Muscle of leg (tissue), 11 donors: ENCODE measurements around the gene REXO4. TPM values are rescaled to one million over a fixed set of nuclear protein-coding genes. Genes with fewer than 3 reads are reported as not detected.
"Not testable (repeated sequence)": the region's sequence is repeated elsewhere in the genome, so short reads cannot be mapped to it uniquely, and the experiment has no call there.

Experiments
- DNase-seq: peaks from one replicate; pipeline ENCODE4 v3.0.0; 2013
- H3K27ac ChIP-seq: one replicate; pipeline ENCODE4 v1.5.1; 2013; ENCODE audit warnings: mild to moderate bottlenecking, low read length, control low read depth
- H3K27me3 ChIP-seq: one replicate; pipeline ENCODE4 v1.6.1; 2013; ENCODE audit warnings: low read length; ENCODE audit not compliant: control insufficient read depth, insufficient read depth
- H3K36me3 ChIP-seq: one replicate; pipeline ENCODE4 v1.6.1; 2013; ENCODE audit warnings: low read length; ENCODE audit not compliant: control insufficient read depth, insufficient read depth
- H3K4me1 ChIP-seq: one replicate; pipeline ENCODE4 v1.6.1; 2013; ENCODE audit warnings: low read length; ENCODE audit not compliant: control insufficient read depth, insufficient read depth
- H3K4me3 ChIP-seq: one replicate; pipeline ENCODE4 v1.5.1; 2013; ENCODE audit warnings: low read length, control low read depth
- H3K9me3 ChIP-seq: replicated peaks from 2 replicates; pipeline ENCODE4 v1.6.1; 2013; ENCODE audit warnings: low read depth, low read length; ENCODE audit not compliant: control insufficient read depth
- WGBS: methylation state at CpG from one replicate; pipeline ENCODE4 v1.1.5; 2013; ENCODE audit warnings: missing lambda C conversion rate; ENCODE audit not compliant: insufficient coverage; 5-methylcytosine and 5-hydroxymethylcytosine counted together
- polyA plus RNA-seq, 8 donors: library from polyadenylated mRNA; unstranded; fragments of 120-200 nt; gene quantifications; one replicate each; pipeline versions ENCODE4 v1.2.1 to v1.2.3, GENCODE V29; 2013; ENCODE audit warnings: inconsistent platforms in 1 of 8, low replicate concordance in 1 of 8; ENCODE audit not compliant: insufficient read length in 8 of 8, insufficient read depth in 1 of 8
- total RNA-seq: library from RNA; stranded (reverse); fragments of 120-200 nt; gene quantifications from one replicate; pipeline ENCODE4 v1.2.4, GENCODE V29; 2013

Gene REXO4
- total and polyA plus RNA-seq, 9 donors, result 26.2 to 39.4 (median 37.4) TPM

DNA sequence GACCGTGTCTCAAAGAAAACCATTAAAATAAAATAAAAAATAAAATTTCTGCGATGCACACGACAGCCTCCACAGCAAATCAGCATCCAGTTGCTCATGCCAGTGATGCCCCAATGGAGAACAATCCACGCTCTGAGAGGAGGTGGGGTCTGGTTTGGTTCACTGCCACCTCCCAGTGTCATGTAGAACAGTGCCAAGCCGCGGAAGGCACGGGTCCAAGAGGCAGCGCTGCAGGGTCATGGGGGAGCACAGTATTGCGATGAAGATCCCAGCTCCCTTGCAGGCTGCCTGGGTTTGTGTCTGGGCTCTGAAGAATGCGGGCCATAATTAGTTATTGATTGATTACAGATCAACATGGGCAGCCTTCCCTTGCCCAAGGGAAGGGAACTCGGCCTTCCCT, 35.8 kb upstream of the REXO4 start:
- Histone ChIP-seq H3K36me3 (peaks cover 8% of the 10 kb centered on the region), H3K4me1 (no peaks in the 10 kb centered on the region), H3K9me3 (no peaks in the 10 kb centered on the region), H3K27me3 (peaks cover 2% of the 10 kb centered on the region), H3K27ac (no peak overlapping the region), H3K4me3 (no peak overlapping the region)
- WGBS, result 58% methylated on average over 7 of the region's 11 CpGs
- no peak for DNase-seq

- Histone ChIP-seq H3K36me3 (peaks cover 8% of the 10 kb centered on the region), H3K4me1 (no peaks in the 10 kb centered on the region), H3K9me3 (no peaks in the 10 kb centered on the region), H3K4me3 (no peak overlapping the region), H3K27me3 (no peaks in the 10 kb centered on the region), H3K27ac (no peak overlapping the region)
- WGBS, result 86% methylated on average over 6 of the region's 7 CpGs
- no peak for DNase-seq
Measured at GRCh38 chr9:133452562-133452961, 34.8 kb upstream of the REXO4 start.

- not testable (repeated sequence) for H3K27ac ChIP-seq, H3K36me3 ChIP-seq, H3K4me1 ChIP-seq, H3K27me3 ChIP-seq, DNase-seq, H3K4me3 ChIP-seq, H3K9me3 ChIP-seq
- WGBS, result 100% methylated on average over 3 of the region's 5 CpGs
Measured at GRCh38 chr9:133451865-133452264, 34.1 kb upstream of the REXO4 start.

- DNase-seq, result no peak
- Histone ChIP-seq H3K9me3 (no peaks in the 10 kb centered on the region), H3K4me1 (no peaks in the 10 kb centered on the region), H3K36me3 (no peaks in the 10 kb centered on the region), H3K4me3 (no peak overlapping the region), H3K27ac (no peak overlapping the region), H3K27me3 (no peaks in the 10 kb centered on the region)
- 91% methylated on average over 11 of the region's 12 CpGs for WGBS
Measured at GRCh38 chr9:133449760-133450159, 31.9 kb upstream of the REXO4 start.

GRCh38 chr9:133448487-133448972, 30.7 kb upstream of the REXO4 start:
- H3K4me3 ChIP-seq, result no peak overlapping the region
- H3K36me3 ChIP-seq, result no peaks in the 10 kb centered on the region
- H3K27me3 ChIP-seq, result no peaks in the 10 kb centered on the region
- DNase-seq, result no peak
- WGBS, result 68% methylated on average over 8 of the region's 13 CpGs
- no peaks in the 10 kb centered on the region for H3K9me3 ChIP-seq
- H3K4me1 ChIP-seq, result no peaks in the 10 kb centered on the region
- H3K27ac ChIP-seq, result no peak overlapping the region

DNA sequence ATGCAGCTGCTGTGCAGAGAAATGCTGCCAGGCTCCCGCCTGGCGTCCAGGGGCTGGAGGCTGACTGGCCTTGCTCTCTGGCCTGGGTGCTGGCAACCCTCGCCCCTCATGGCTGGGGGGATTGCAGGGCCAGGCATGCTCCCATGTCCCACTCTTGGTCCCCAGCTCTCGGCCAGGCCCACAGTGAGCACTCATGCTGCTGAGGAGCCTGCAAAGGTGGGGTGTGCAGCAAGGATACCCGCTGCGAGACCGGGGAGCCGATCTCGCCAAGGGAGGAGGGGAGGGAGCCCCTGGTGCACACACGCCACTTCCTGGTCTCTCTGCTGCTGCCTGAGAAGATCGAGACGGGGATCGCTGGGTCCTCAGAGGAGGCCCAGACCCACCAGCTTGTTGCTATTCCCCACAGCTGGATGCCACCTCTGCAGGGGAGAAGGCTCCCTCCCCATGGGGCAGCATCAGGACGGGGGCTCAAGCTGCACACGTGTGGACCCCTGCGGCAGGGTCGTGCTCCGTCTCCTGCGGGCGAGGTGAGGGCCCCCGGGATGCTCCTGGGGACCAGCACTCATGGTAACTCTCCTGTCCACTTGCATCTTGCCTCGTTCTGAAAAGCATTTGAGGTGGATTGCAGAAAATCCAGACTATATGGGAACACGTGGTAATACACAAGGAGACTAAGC, 27.6 kb upstream of the REXO4 start:
- no peak for DNase-seq
- no peaks in the 10 kb centered on the region for H3K9me3 ChIP-seq
- no peak overlapping the region for H3K4me3 ChIP-seq
- no peak overlapping the region for H3K27ac ChIP-seq
- H3K36me3 ChIP-seq, result no peaks in the 10 kb centered on the region
- WGBS, result 74% methylated on average over 23 of the region's 23 CpGs
- no peaks in the 10 kb centered on the region for H3K4me1 ChIP-seq
- no peaks in the 10 kb centered on the region for H3K27me3 ChIP-seq

GRCh38 chr9:133443982-133444381, 26.2 kb upstream of the REXO4 start:
- Histone ChIP-seq H3K36me3 (no peaks in the 10 kb centered on the region), H3K4me1 (no peaks in the 10 kb centered on the region), H3K9me3 (no peaks in the 10 kb centered on the region), H3K27ac (no peak overlapping the region), H3K4me3 (no peak overlapping the region), H3K27me3 (no peaks in the 10 kb centered on the region)
- DNase-seq, result no peak
- 73% methylated on average over 4 of the region's 8 CpGs for WGBS

DNA sequence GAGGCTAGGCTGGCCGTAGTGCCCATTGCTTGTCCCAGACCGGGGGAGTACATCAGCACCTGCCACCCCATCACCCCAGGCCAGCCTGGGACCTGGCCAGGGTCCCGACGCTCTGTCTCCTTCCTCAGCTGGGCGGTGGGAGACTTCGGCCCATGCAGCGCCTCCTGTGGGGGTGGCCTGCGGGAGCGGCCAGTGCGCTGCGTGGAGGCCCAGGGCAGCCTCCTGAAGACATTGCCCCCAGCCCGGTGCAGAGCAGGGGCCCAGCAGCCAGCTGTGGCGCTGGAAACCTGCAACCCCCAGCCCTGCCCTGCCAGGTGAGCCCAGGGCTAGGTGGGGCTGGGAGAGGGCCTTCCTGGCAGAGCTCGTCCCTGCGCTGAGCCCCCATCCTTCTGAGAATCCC, 25.4 kb upstream of the REXO4 start:
- no peak for DNase-seq
- H3K27ac ChIP-seq, result no peak overlapping the region
- H3K4me1 ChIP-seq, result no peaks in the 10 kb centered on the region
- H3K27me3 ChIP-seq, result no peaks in the 10 kb centered on the region
- no peak overlapping the region for H3K4me3 ChIP-seq
- H3K36me3 ChIP-seq, result no peaks in the 10 kb centered on the region
- no peaks in the 10 kb centered on the region for H3K9me3 ChIP-seq
- 89% methylated on average over 10 of the region's 15 CpGs for WGBS

GRCh38 chr9:133441571-133441970, 23.8 kb upstream of the REXO4 start:
- WGBS, result 39% methylated on average over 5 of the region's 5 CpGs
- Histone ChIP-seq H3K27me3 (no peaks in the 10 kb centered on the region), H3K36me3 (no peaks in the 10 kb centered on the region), H3K4me3 (no peak overlapping the region), H3K4me1 (no peaks in the 10 kb centered on the region), H3K9me3 (no peaks in the 10 kb centered on the region), H3K27ac (no peak overlapping the region)
- no peak for DNase-seq

DNA sequence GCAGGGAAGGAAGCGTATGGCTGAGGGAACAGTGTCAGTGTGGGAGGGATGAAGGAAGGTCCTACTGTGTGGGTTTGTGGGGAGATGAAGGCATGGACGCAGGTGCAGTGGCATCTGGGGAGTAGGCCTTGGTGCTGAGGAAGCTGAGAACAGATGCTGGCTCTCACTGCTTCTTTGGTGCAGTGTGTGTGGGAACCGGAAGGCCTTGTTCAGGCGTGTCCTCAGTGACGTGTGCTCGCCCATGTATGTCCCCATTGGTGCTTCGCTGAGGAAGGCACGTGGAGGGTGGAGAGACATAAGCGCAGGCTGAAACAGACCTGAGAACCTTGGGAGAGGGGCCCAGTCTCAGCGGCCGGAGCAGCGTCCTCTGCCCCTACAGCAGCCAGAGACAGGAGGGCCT, 23.1 kb upstream of the REXO4 start:
- 80% methylated on average over 12 of the region's 12 CpGs for WGBS
- H3K36me3 ChIP-seq, result no peaks in the 10 kb centered on the region

GRCh38 chr9:133439337-133439736, 21.5 kb upstream of the REXO4 start:
- 50% methylated on average over 2 of the region's 4 CpGs for WGBS
- no peaks in the 10 kb centered on the region for H3K27me3 ChIP-seq
- no peak overlapping the region for H3K27ac ChIP-seq
- no peak overlapping the region for H3K4me3 ChIP-seq
- DNase-seq, result no peak
- H3K9me3 ChIP-seq, result no peaks in the 10 kb centered on the region
- H3K36me3 ChIP-seq, result no peaks in the 10 kb centered on the region
- H3K4me1 ChIP-seq, result no peaks in the 10 kb centered on the region

More for the DNA sequence above, 23.1 kb upstream of the REXO4 start:
- no peak for DNase-seq
- Histone ChIP-seq H3K27ac (no peak overlapping the region), H3K27me3 (no peaks in the 10 kb centered on the region), H3K4me1 (no peaks in the 10 kb centered on the region), H3K9me3 (no peaks in the 10 kb centered on the region), H3K4me3 (no peak overlapping the region)
